Breast epithelium (tissue), 3 donors: Measurements from ENCODE around the gene DHRS7B.

Source experiments
- CTCF ChIP-seq, 3 donors: fragments of 450-650 bp; IDR thresholded peaks; one replicate each; pipeline ENCODE4 v1.5.1; 2016 to 2017; ENCODE audit warnings: antibody characterized with exemption in 3 of 3, mild to moderate bottlenecking in 3 of 3, moderate library complexity in 3 of 3
- POLR2A ChIP-seq: fragments of 450-650 bp; IDR thresholded peaks from one replicate; pipeline ENCODE4 v1.6.1; 2016; ENCODE audit warnings: antibody characterized with exemption, mild to moderate bottlenecking, moderate library complexity
- POLR2AphosphoS5 ChIP-seq, 3 donors: sonication (generic); formaldehyde crosslinking; IDR thresholded peaks; one replicate each; pipeline ENCODE4 v1.6.1; 2017; ENCODE audit warnings: antibody characterized with exemption in 3 of 3

GRCh38 chr17:21096874-21097273 is 29.9 kb upstream of the DHRS7B start:
- TF ChIP-seq CTCF (IDR thresholded peaks at IDR 0.05) (no peak), POLR2A (no peak), POLR2AphosphoS5 (IDR thresholded peaks at IDR 0.05) (no peak)
